NCI-H187 (cell line): Measurements from ENCODE around the gene SUMO3.

ENCODE experiments used
- DNase-seq, 2 experiments: peaks; one replicate each; lab custom pipeline; 2025; lab: John Stamatoyannopoulos, UW

Gene SUMO3

GRCh38 chr21:44817914-44818639, at the start of gene SUMO3:
Gene SUMO3, minus strand, starts transcription at chr21:44818062. Its CDS starts 94 bp downstream, at chr21:44817968.
- peak; percentile 44 to 50 for DNase-seq

- DNase-seq, result no peak
Observed at GRCh38 chr21:44867464-44867863, 49.6 kb upstream of the SUMO3 start.

GRCh38 chr21:44866780-44867179, 48.9 kb upstream of the SUMO3 start:
- DNase-seq, result no peak

- DNase-seq, result no peak
Observed at GRCh38 chr21:44865561-44866280, 47.9 kb upstream of the SUMO3 start.

- no peak for DNase-seq
Observed at GRCh38 chr21:44862869-44863685, 45.2 kb upstream of the SUMO3 start.

GRCh38 chr21:44858791-44859190, 40.9 kb upstream of the SUMO3 start:
- no peak for DNase-seq

GRCh38 chr21:44858291-44858690, 40.4 kb upstream of the SUMO3 start:
- no peak for DNase-seq

GRCh38 chr21:44857127-44857892, 39.4 kb upstream of the SUMO3 start:
- no peak for DNase-seq

GRCh38 chr21:44856131-44856530, 38.3 kb upstream of the SUMO3 start:
- no peak for DNase-seq

- no peak for DNase-seq
Observed at GRCh38 chr21:44855572-44855971, 37.7 kb upstream of the SUMO3 start.

GRCh38 chr21:44854664-44855446, 37.0 kb upstream of the SUMO3 start:
- no peak for DNase-seq

- no peak for DNase-seq
Observed at GRCh38 chr21:44854391-44854663, 36.5 kb upstream of the SUMO3 start.

GRCh38 chr21:44853601-44854390, 35.9 kb upstream of the SUMO3 start:
- no peak for DNase-seq

GRCh38 chr21:44850905-44851657, 33.2 kb upstream of the SUMO3 start:
- no peak for DNase-seq

GRCh38 chr21:44850208-44850800, 32.4 kb upstream of the SUMO3 start:
- no peak for DNase-seq

- DNase-seq, result no peak
Observed at GRCh38 chr21:44849616-44850130, 31.8 kb upstream of the SUMO3 start.

- DNase-seq, result no peak
Observed at GRCh38 chr21:44848821-44849521, 31.1 kb upstream of the SUMO3 start.

GRCh38 chr21:44847261-44848056, 29.6 kb upstream of the SUMO3 start:
- no peak for DNase-seq
